ENCODE measurements around the gene TAL1. TPM values are rescaled to one million over a fixed set of nuclear protein-coding genes. Genes with fewer than 3 reads are reported as not detected.
A peak's percentile ranks its signal among the peaks of the same experiment; 100 is the strongest.

TAL1 gene
- total and polyA plus RNA-seq, 7 donors = 0.73 to 2.1 (median 1.5) TPM

- Histone ChIP-seq H3K36me3 (ENCODE audit: insufficient read depth in 1 of 2, low read depth in 1 of 2) (no peaks in the 10 kb centered on the region), H3K9me3 (no peaks in the 10 kb centered on the region), H3K4me3 (peak overlapping the region; percentile 52), H3K27me3 (ENCODE audit: insufficient read depth in 3 of 3, low read length in 2 of 3) (peaks cover 0 to 17% (median 0%) of the 10 kb centered on the region in 3 donors), H3K4me1 (peaks cover 6% of the 10 kb centered on the region), H3K27ac (no peak overlapping the region)
- peak; percentile 89 to 95 (median 90) for ATAC-seq
- WGBS, 3 donors = 1 to 3% (median 2%) methylated on average over 28 to 30 of the region's 30 CpGs
- TF ChIP-seq CTCF (IDR thresholded peaks at IDR 0.05) = peak; percentile 89
- peak; percentile 93 to 94 for DNase-seq
- intact Hi-C loops (cut with DNase I) = loop anchor here in 1 of 2 donors (2.0 kb wide), 2 partner anchors 245 to 531 kb away; no protein-coding TSS in a partner anchor
These were observed 52.7 kb downstream of the TAL1 start for GRCh38 chr1:47179017-47179987.

GRCh38 chr1:47178654-47179016 lies 53.4 kb downstream of the TAL1 start:
- Histone ChIP-seq H3K4me3 (peak overlapping the region; percentile 52), H3K27ac (no peak overlapping the region), H3K27me3 (ENCODE audit: insufficient read depth in 3 of 3, low read length in 2 of 3) (peaks cover 0 to 17% (median 1%) of the 10 kb centered on the region in 3 donors), H3K36me3 (ENCODE audit: insufficient read depth in 1 of 2, low read depth in 1 of 2) (no peaks in the 10 kb centered on the region), H3K4me1 (peaks cover 6% of the 10 kb centered on the region), H3K9me3 (no peaks in the 10 kb centered on the region)
- no peak for TF ChIP-seq CTCF (IDR thresholded peaks at IDR 0.05)
- DNase-seq (no peak), ATAC-seq (no peak)
- intact Hi-C loops (cut with DNase I) = loop anchor here in 1 of 2 donors (2.0 kb wide), 2 partner anchors 246 to 532 kb away; no protein-coding TSS in a partner anchor
- WGBS, 3 donors = 43 to 59% (median 54%) methylated on average over 8 of the region's 8 CpGs

- Histone ChIP-seq H3K27ac (no peak overlapping the region), H3K4me3 (no peak overlapping the region), H3K9me3 (no peaks in the 10 kb centered on the region), H3K4me1 (peaks cover 6% of the 10 kb centered on the region), H3K27me3 (ENCODE audit: insufficient read depth in 3 of 3, low read length in 2 of 3) (peaks cover 0 to 21% (median 2%) of the 10 kb centered on the region in 3 donors), H3K36me3 (ENCODE audit: insufficient read depth in 1 of 2, low read depth in 1 of 2) (no peaks in the 10 kb centered on the region)
- intact Hi-C loops (cut with DNase I) = loop anchor here in 1 of 2 donors (2.0 kb wide), 2 partner anchors 247 to 533 kb away; no protein-coding TSS in a partner anchor
- no peak for ATAC-seq
- no peak for TF ChIP-seq CTCF (IDR thresholded peaks at IDR 0.05)
- no peak for DNase-seq
- WGBS, 3 donors = 41 to 65% (median 44%) methylated on average over 6 of the region's 6 CpGs
These were observed 54.0 kb downstream of the TAL1 start for GRCh38 chr1:47178020-47178419.

DNA sequence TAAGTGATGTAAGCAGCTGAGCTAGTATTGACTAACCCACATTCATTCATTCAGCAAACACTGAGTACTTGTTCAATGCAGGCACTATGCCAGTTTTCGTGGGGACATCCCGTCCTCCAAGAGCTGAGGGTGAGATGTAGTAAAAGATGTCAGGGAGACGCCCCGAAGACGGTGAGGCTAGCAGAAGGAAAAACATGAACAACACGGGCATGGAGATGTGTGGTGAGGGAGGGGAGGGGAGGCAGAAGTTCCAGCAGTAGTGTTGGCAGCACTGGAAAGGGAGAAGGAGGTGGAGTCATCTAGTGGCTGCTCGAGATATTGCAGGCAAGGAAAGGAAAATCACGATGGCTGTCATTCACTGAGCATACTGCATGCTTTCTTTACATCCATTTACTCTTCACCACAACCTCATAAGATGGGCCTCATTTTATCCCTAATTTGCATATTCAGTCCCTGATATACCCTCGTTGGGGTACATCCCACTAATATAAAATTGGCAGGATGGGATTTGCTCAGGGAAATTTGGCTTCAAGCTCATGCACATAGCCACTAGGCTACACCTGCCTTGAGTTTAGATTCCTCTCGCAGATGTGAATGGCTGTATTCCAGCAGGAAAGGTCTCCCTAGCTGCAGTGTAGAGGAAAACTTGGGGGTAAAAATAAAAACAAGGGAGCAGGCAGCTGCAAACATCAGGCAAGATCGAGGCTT lies 56.6 kb downstream of the TAL1 start:
- DNase-seq (no peak), ATAC-seq (peak; percentile 52 to 68 (median 58))
- no peak overlapping the region for H3K4me3 ChIP-seq
- intact Hi-C loops (cut with DNase I) = no loop called here
- 10 to 14% (median 12%) methylated on average over 11 of the region's 11 CpGs for WGBS, 3 donors
- peak; percentile 88 for TF ChIP-seq CTCF (IDR thresholded peaks at IDR 0.05)
- H3K27ac ChIP-seq = no peak overlapping the region
- no peaks in the 10 kb centered on the region for H3K9me3 ChIP-seq
- H3K4me1 ChIP-seq = peaks cover 6% of the 10 kb centered on the region
- H3K27me3 ChIP-seq (ENCODE audit: insufficient read depth in 3 of 3, low read length in 2 of 3) = peaks cover 0 to 17% (median 2%) of the 10 kb centered on the region in 3 donors
- H3K36me3 ChIP-seq (ENCODE audit: insufficient read depth in 1 of 2, low read depth in 1 of 2) = no peaks in the 10 kb centered on the region

Data from psoas muscle (tissue), 8 donors.